Kidney capillary endothelial cell (primary cell): ENCODE data around the gene MPDU1.
"Not testable (repeated sequence)": the region's sequence is repeated elsewhere in the genome, so short reads cannot be mapped to it uniquely, and the experiment has no call there.

ENCODE experiments used
- DNase-seq: peaks from one replicate; pipeline ENCODE4 v3.0.0-alpha.2; 2018; ENCODE audit warnings: low spot score

The MPDU1 gene

DNA sequence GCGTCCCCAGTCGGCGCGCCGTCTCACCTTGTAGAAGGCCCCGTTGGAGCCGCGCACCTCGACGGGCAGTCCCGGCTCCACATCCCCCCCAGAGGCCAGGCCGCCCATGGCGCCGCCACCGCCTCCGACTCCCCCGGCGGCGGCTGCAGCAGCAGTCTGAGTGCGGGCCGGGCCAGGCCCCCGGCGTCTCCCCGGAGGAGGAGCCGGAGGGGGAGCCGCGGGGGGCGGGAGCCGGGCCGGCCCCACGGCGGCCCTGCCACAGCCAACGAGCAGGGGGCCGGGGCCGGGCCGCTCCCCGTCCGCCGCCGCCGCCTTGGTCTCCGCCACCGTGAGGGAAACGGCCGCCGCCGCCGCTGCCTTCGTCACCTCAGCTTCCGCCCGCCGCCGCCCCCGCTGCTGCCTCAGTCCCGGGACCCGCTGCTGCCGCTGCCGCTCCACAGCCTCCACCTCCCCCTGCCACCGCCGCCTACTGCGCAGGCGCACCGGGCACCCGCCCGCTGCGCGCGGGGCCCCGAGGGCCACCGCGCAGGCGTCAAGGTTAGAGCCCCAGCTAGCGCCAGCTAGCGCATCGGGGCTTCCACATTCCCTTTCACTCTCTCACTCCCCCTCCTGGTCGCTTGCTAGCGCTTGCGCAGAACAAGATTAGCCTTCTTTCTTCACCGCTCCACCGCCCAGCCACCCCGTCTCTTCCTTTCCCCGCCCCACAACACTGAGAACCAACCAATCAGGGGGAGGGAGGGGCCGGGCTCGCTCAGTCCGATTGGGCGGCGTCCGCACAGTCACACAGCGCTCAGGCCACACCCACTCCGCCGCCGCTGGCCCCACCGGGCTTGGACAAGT, 31.0 kb downstream of the MPDU1 start, which contains the start of gene FXR2:
Gene FXR2, minus strand, starts transcription at position 473 of the 840 bp plus-strand sequence. Its CDS starts 365 bp downstream, at position 108.
- DNase-seq: peak; percentile 100

GRCh38 chr17:7615265-7615747, 31.7 kb downstream of the MPDU1 start:
- DNase-seq: no peak

GRCh38 chr17:7618608-7619007, 35.0 kb downstream of the MPDU1 start:
- DNase-seq: no peak

GRCh38 chr17:7620835-7621234, 37.2 kb downstream of the MPDU1 start:
- no peak for DNase-seq

DNA sequence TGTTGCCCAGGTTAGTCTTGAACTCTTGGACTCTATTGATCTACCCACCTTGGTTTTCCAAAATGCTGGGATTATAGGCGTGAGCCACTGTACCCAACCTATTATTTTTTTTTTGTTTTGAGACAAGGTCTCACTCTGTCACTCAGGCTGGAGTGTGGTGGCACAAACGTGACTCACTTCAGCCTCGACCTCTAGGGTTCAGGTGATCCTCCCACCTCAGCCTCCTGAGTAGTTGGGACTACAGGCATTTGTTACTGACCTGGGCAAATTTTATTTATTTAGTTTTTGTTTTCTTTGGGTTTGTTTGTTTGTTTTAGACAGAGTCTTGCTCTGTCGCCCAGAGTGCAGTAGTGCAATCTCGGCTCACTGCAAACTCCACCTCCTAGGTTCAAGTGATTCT, 40.0 kb downstream of the MPDU1 start:
- DNase-seq: no peak

DNA sequence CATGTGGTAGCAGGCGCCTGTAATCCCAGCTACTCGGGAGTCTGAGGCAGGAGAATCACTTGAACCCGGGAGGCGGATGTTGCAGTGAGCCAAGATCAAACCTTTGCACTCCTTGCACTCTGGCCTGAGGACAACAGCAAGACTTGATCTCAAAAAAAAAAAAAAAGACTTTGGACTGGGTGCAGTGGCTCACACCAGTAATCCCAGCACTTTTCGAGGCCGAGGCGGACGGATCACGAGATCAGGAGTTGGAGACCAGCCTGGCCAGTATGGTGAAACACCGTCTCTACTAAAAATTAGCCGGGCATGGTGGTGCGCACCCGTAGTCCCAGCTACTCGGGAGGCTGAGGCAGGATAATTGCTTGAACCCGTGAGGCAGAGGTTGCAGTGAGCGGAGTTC, 42.1 kb downstream of the MPDU1 start:
- not testable (repeated sequence) for DNase-seq

DNA sequence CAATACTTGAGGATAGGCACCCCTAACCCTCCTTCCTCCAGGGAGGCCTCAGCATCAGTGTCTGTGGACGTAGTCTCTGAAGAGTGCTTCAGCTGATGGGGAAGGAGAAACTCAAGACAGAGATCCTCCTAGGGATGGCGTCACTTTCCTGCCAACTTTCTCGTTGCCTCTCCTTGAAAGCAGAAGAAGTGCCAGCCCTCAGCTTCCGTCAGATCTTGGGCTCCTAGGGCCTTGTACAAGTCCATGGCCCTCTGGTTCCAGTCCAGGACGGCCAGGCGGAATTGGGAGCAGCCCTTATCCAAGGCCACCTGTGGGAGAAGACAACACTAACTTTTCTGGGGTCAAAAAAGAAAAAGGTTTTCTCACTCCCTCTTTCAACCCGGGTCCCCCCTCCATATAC, 42.7 kb downstream of the MPDU1 start:
- no peak for DNase-seq

DNA sequence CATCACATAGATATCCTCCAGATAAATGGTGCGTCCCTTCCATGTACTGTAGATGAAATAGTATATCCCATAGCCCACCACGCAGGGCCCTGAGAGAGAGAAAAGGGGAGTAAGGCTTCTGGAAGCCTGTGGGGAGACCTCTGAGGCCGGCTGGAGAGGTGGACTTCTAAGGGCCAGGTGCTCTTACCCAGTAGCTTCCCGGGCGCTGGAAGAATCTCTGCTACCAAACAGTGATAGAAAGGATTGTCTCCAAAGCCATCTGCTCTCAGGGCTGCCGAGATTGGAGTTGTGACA, 43.3 kb downstream of the MPDU1 start:
- DNase-seq: no peak

- peak; percentile 84 for DNase-seq
Observed at GRCh38 chr17:7627250-7628121, 43.8 kb downstream of the MPDU1 start, which contains the start of gene SAT2. TSS of gene SAT2 (minus strand) at chr17:7627821. CDS start at chr17:7627635, 186 bp downstream.

DNA sequence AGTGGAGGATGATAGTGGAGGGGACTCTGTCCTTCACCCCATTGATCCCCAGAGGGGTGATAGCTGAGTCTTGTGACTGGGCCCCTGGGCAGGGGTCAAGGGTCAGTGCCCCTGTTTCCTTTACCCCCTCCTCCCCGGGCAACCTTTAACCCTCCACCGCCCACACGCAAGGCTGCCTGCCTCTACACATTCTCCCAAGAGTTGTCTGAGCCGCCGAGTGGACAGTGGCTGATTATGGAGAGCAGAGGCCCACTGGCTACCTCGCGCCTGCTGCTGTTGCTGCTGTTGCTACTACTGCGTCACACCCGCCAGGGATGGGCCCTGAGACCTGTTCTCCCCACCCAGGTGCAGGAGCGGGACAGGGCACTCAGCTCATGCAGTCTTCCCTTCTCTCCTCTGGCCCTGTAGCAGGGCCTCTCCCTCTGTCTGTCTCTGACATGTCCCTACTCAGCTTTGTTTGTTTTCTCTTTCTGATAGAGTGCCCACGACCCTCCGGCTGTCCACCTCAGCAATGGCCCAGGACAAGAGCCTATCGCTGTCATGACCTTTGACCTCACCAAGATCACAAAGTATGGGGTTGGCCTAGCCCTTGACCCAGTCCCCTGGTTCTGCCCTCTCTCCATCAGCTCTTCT, 46.4 kb downstream of the MPDU1 start, which contains the start of gene SHBG:
Gene SHBG, plus strand, starts transcription at position 197 of the 633 bp plus-strand sequence. Its CDS starts 38 bp downstream, at position 235.
- DNase-seq: no peak

DNA sequence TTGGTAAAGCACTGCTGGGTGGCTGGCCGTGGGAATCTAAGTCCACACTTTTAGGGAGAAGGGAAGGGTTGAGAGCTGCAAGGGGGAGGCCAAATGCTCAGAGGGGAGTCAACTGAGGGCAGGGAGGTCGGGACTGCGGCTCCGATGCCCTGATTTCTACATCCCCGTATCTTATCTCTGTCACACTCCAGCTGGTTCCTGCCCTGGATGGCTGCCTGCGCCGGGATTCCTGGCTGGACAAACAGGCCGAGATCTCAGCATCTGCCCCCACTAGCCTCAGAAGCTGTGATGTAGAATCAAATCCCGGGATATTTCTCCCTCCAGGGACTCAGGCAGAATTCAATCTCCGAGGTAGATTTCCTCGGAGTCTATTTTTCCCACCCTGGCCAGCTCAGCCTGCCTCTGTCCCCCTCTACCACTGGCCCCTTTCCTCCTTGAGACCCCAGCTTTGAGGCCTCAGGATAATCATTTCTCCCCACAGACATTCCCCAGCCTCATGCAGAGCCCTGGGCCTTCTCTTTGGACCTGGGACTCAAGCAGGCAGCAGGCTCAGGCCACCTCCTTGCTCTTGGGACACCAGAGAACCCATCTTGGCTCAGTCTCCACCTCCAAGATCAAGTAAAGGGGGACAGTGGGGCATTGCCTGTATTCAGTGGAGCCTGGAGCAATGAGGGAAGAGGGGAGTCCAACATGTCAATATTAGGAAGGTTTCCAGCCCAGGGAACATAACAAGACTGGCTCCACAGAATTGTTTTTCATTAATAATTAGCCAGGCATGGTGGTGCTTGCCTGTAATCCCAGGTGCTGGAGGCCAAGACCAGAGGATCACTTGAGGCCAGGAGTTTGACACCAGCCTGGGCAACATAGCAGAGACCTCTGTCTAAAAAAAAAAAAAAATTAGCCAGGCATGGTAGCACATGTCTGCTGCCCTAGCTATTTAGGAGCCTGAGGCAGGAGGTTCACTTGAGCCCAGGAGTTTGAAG, 48.0 kb downstream of the MPDU1 start:
- no peak for DNase-seq

GRCh38 chr17:7632492-7632894, 48.8 kb downstream of the MPDU1 start:
- peak; percentile 28 for DNase-seq

GRCh38 chr17:7633093-7633492, 49.4 kb downstream of the MPDU1 start:
- no peak for DNase-seq

- no peak for DNase-seq
Observed at GRCh38 chr17:7634384-7634783, 50.7 kb downstream of the MPDU1 start.

GRCh38 chr17:7636163-7636562, 52.5 kb downstream of the MPDU1 start:
- DNase-seq: no peak
